Measurements from ENCODE around the gene NAXD.

Gene NAXD

GRCh38 chr13:110648848-110649421 lies 33.6 kb downstream of the NAXD start:
- TF ChIP-seq CTCF (conservative IDR thresholded peaks at IDR 0.05; ENCODE audit: control insufficient read depth, insufficient read depth, low read depth, low read length): no peak
- DNase-seq (ENCODE audit: low read depth): no peak
- H3K4me3 ChIP-seq (ENCODE audit: control insufficient read depth, low read depth, low read length): no peak overlapping the region

- TF ChIP-seq CTCF (conservative IDR thresholded peaks at IDR 0.05; ENCODE audit: control insufficient read depth, insufficient read depth, low read depth, low read length): no peak
- H3K4me3 ChIP-seq (ENCODE audit: control insufficient read depth, low read depth, low read length): no peak overlapping the region
- no peak for DNase-seq (ENCODE audit: low read depth)
Measured at GRCh38 chr13:110649551-110649950, 34.2 kb downstream of the NAXD start.

GRCh38 chr13:110650436-110650835 lies 35.1 kb downstream of the NAXD start:
- H3K4me3 ChIP-seq (ENCODE audit: control insufficient read depth, low read depth, low read length): no peak overlapping the region
- no peak for DNase-seq (ENCODE audit: low read depth)
- TF ChIP-seq CTCF (conservative IDR thresholded peaks at IDR 0.05; ENCODE audit: control insufficient read depth, insufficient read depth, low read depth, low read length): no peak

GRCh38 chr13:110651271-110651670 lies 35.9 kb downstream of the NAXD start:
- DNase-seq (ENCODE audit: low read depth): no peak
- H3K4me3 ChIP-seq (ENCODE audit: control insufficient read depth, low read depth, low read length): no peak overlapping the region
- no peak for TF ChIP-seq CTCF (conservative IDR thresholded peaks at IDR 0.05; ENCODE audit: control insufficient read depth, insufficient read depth, low read depth, low read length)

- TF ChIP-seq CTCF (conservative IDR thresholded peaks at IDR 0.05; ENCODE audit: control insufficient read depth, insufficient read depth, low read depth, low read length): no peak
- DNase-seq (ENCODE audit: low read depth): no peak
- no peak overlapping the region for H3K4me3 ChIP-seq (ENCODE audit: control insufficient read depth, low read depth, low read length)
Measured at GRCh38 chr13:110651726-110652230, 36.4 kb downstream of the NAXD start.

GRCh38 chr13:110652231-110652730 lies 36.9 kb downstream of the NAXD start:
- no peak for DNase-seq (ENCODE audit: low read depth)
- no peak overlapping the region for H3K4me3 ChIP-seq (ENCODE audit: control insufficient read depth, low read depth, low read length)
- no peak for TF ChIP-seq CTCF (conservative IDR thresholded peaks at IDR 0.05; ENCODE audit: control insufficient read depth, insufficient read depth, low read depth, low read length)
